GM19438 (cell line): ENCODE results near the gene PTPN13.
A peak's percentile ranks its signal among the peaks of the same experiment; 100 is the strongest.

Experiments used
- ATAC-seq: cut with Tn5 transposase; IDR thresholded peaks from one replicate; pipeline ENCODE4 v1.9.1; 2021; ENCODE audit warnings: low read depth; ENCODE audit not compliant: unreplicated experiment

PTPN13 gene, protein sequence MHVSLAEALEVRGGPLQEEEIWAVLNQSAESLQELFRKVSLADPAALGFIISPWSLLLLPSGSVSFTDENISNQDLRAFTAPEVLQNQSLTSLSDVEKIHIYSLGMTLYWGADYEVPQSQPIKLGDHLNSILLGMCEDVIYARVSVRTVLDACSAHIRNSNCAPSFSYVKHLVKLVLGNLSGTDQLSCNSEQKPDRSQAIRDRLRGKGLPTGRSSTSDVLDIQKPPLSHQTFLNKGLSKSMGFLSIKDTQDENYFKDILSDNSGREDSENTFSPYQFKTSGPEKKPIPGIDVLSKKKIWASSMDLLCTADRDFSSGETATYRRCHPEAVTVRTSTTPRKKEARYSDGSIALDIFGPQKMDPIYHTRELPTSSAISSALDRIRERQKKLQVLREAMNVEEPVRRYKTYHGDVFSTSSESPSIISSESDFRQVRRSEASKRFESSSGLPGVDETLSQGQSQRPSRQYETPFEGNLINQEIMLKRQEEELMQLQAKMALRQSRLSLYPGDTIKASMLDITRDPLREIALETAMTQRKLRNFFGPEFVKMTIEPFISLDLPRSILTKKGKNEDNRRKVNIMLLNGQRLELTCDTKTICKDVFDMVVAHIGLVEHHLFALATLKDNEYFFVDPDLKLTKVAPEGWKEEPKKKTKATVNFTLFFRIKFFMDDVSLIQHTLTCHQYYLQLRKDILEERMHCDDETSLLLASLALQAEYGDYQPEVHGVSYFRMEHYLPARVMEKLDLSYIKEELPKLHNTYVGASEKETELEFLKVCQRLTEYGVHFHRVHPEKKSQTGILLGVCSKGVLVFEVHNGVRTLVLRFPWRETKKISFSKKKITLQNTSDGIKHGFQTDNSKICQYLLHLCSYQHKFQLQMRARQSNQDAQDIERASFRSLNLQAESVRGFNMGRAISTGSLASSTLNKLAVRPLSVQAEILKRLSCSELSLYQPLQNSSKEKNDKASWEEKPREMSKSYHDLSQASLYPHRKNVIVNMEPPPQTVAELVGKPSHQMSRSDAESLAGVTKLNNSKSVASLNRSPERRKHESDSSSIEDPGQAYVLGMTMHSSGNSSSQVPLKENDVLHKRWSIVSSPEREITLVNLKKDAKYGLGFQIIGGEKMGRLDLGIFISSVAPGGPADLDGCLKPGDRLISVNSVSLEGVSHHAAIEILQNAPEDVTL (N-terminal part only)

DNA sequence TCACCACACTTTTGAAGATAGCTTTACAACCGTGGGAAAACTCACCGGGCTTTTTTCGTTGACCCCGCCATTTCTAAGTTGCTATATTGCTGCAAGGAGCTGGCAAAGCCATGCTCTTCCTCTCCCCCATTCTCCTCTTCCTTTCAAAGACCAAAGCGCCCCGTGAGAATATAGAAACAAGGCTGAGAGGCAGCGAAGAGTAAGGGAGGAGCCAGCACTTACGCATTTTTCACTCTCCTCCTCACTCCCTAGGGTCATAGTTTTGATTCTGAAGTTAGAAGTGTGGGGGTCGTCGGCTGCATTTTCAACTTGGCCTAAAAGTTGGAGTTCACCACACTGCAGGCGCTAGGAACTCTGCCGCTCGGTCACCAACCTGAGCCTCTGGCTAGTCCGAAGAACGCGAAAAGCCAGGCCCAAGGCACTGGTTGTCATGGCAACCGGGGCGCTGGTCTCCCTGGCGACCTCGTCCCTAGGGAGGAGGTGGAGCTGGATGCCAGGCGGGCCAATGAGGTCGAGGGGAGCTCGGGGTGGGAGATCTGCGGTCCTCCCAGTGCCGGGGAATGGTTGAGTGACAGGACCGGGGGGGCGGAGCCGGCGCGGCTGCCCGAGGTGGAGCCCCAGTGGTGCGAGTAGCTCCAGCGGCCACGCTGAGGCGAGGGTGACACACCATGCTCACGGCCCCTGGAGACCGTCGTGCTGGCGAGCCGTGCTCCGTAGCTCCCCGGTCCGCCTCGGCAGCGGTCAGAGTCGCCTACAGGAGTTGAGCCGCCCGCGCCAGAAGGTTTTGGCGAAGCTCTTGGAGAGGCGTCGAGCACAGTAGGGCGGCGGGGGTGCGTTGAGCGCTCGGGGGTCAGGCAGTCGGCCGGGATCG, at the start of gene PTPN13:
TSS of gene PTPN13 (plus strand) at position 628 of the 871 bp plus-strand sequence. CDS start 40,942 bp downstream, outside the sequence.
- ATAC-seq = peak; percentile 96

DNA sequence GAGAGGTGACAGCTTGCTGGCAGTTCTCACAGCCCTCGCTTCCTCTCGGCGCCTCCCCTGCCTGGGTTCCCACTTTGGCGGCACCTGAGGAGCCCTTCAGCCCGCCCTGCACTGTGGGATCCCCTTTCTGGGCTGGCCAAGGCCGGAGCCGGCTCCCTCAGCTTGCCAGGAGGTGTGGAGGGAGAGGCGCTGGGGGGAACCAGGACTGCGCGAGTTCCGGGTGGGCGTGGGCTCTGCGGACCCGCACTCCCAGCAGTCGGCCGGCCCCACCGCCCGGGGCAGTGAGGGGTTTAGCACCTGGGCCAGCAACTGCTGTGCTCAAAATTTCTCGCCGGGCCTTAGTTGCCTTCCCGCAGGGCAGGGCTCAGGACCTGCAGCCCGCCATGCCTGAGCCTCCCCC, 47.0 kb upstream of the PTPN13 start:
- no peak for ATAC-seq

DNA sequence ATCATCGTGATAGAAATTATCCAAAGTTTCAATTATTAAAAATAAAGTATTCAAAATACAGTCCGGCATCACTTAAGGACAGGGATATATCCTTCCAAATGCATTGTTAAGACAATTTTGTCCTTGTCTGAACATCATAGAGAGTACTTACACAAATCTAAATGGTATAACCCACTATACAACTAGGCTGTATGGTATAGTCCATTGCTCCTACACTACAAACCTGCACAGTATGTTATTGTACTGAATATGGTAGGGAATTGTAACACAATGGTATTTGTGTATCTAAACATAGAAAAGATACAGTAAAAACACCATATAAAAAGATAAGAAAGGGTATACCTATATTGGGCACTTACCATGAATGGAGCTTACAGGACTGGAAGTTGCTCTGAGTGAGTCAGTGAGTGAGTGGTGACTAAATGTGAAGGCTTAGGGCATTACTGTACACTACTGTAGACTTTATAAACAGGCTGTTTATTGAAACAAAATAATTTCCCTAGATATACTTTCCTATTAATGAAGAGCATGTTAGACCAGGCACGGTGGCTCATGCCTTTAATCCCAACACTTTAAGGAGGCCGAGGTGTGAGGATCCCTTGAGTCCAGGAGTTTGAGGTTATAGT, 44.8 kb upstream of the PTPN13 start:
- no peak for ATAC-seq

DNA sequence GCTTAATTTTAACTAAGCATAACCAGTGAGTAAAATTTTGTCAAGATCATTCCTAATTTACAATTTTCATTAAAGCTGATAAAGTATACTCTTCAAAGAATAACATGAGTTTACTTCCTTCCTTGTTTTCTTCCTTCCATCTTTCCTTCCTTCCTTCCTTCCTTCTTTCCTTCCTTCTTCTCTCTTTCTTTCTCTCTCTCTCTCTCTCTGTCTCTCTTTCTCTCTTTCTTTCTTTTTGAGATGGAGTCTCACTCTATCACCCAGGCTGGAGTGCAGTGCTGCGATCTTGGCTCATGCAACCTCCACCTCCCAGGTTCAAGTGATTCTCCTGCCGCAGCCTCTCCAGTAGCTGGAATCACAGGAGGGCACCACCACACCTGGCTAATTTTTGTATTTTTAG, 42.7 kb upstream of the PTPN13 start:
- ATAC-seq = no peak

DNA sequence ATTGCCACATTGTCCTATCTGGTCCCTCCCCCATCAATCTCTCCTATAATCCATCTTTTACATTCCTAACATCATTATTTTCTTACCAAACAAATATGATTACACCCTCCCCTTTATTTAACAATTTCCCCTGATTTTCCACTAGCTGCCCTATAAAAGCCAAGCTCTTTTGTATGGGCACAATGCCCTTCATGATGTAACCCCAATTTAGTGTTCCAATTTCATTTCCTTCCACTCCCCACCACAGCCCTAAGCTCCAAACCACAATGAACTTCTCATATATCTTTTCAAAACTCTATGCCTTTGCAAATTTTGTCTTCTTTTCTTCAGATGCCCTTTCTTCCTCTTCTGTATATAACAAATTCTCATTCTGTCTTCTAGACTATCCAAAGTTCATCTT, 39.5 kb upstream of the PTPN13 start:
- ATAC-seq = no peak

DNA sequence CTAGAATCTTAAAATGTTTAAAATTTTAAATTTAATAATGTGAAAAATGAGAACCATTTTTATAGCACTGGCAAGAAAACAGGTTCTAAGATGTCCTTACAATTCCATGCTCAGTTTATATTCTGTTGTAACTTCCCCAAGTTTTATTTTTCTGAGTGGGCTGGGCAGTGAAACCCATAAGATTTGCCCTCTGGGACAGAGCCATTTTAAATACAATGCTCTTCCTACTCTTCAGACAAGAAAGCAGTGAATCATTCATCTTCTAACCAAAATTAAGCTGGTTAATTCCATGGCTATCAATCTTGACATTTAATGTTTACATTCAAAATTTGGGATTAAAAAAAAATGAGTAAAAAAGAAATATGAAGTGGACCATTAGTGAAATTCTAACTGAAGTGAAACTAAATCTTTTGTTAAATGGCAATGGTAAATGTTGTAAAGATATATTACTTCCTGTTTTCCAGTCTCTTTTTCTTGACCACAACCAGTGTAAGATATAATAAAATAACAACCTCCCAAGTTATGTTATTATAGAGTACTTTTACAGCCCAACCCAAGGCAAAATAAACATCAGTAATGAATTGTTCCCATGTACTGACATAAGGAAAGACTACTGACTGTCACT, 37.2 kb upstream of the PTPN13 start:
- no peak for ATAC-seq

DNA sequence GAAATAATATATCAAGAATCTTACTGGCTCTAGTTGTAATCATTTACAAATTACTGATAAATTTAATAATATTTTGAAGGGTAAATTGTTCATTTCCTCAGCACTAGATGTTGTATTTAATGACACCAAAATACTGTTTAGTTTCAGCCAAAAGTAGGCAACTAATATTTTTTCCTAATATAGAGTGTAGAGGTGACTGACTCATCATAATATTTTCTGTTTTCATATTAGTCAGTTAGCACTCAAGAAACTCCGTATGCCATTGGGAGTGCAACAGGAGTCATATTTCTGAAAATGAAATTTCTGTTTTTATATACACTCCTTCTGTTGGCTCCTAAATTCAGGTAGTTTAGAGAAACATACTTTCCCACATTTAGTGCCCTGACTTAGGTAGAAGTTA, 36.6 kb upstream of the PTPN13 start:
- peak; percentile 82 for ATAC-seq

DNA sequence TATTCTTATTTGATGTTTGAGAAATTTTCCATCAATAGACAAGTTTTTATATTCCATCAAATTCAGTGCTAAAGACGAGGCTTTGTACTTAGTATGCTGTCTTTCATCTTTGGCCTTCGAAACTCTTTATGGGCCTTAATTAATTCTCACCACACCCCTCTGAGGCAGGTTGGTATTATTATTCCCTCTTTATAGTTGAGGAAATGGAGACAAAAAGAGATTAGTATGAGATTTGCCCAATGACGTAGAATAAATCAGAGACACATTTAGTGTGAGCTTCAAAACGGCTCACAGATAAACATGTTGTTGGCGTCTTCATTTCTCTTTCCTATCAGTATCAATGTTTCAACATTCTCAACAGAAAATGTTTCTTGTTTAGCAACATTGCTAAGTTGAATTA, 35.9 kb upstream of the PTPN13 start:
- no peak for ATAC-seq

DNA sequence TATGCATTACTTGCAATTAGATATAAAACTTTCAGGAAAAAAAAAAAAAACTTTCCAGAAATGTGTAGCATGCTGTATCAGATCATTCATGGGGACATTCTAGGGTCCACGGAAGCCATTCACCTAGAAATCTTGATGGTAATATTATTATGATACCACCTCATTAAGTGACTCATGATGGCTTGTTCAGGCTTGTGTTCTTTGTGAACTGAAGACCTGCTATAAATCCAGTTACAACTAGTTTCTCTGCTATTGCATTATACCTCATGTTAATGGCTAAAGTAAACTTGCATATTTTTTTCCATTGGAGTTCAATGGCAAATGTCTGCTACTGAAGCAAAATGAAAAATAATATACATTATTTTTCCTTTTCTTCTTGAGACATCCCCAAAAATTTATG, 35.3 kb upstream of the PTPN13 start:
- no peak for ATAC-seq

DNA sequence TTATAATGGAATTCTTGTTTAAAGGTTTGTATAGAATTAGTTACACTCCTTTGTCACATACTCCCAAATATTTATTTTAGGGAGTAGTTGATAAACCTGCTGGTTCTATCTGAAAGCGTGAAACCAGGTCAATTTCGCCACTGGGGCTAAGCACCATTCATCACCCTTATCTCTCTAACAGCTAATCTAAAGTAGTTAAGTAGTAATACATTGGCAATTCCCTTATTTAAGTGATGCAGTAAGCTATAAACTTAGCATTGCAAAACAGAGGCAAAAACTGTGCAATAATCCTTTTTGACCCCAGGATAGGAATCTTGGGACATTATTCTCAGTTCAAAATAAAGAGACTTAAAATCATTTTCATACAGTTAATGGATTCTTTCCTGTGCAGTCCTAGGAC, 33.7 kb upstream of the PTPN13 start:
- ATAC-seq = no peak

DNA sequence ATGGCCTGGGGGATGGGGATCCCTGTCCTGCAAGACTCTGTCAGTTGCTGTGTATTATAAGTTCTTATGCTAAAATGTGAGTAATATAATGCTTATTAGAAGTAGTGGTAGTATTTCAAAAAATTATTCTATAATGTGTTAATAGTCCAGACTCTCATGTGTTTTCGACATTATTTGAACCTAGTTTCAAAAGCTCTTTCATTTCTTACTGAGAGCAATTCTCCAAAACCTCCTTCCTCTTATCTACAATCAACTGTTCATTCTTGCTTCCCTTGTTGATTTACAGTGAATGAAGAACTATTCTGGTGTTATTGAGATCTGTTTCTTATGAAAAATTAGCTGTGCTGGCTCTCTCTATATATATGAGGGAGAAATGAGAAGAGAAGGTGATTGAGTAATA, 32.9 kb upstream of the PTPN13 start:
- no peak for ATAC-seq

DNA sequence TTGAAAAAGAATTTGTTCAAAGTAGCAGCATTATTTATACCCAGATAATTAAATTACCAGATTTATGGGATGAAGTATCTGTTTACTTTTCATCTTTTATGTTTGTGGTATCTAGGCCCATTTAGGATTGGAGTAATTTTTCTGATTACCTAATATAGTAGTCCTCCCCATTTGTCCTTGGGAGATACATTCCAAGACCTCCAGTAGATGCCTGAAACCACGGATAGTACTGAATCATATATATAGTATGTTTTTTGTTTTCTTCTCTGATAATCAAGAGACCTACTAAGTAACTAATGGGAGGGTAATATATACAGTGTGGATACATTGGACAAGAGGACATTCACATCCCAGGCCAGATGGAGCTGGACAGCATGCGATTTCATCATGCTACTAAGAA, 30.7 kb upstream of the PTPN13 start:
- ATAC-seq = no peak

DNA sequence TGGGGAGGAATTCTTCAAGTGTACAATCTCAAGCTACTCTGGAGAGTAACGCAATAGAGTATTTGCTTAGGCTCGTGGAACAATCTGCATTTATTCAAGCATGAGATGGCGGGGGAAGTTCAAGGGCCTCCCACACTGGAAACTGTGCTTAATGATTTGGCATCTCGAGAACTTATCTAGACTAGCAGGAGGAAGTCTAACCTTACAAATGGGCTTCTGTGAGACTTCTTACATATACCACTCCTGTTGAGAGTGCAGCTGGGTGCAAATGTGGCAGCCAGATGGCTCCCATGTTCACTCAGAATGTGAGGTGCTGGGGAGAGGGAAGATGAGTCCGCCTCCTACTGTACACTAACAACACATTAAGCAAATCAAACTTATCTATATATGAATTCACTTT, 29.3 kb upstream of the PTPN13 start:
- ATAC-seq = no peak

DNA sequence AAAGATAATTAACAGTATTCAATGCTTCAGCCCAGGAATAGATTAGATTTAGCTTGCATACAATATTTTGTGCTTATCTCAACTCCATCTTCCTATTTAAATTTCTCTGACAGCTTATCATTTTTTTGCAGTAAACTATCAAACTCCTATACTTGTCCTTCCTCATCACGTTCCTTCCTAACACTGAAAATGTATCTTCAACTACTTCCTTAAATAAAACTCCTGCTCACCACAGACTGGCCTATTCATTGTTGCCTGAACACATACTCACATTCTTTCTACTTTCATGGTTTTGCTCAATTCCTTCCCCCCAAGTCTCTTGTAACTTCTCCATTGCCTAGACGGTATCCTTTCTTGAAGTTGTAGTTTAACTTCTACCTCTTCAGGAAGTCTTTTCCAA, 28.5 kb upstream of the PTPN13 start:
- ATAC-seq = no peak

DNA sequence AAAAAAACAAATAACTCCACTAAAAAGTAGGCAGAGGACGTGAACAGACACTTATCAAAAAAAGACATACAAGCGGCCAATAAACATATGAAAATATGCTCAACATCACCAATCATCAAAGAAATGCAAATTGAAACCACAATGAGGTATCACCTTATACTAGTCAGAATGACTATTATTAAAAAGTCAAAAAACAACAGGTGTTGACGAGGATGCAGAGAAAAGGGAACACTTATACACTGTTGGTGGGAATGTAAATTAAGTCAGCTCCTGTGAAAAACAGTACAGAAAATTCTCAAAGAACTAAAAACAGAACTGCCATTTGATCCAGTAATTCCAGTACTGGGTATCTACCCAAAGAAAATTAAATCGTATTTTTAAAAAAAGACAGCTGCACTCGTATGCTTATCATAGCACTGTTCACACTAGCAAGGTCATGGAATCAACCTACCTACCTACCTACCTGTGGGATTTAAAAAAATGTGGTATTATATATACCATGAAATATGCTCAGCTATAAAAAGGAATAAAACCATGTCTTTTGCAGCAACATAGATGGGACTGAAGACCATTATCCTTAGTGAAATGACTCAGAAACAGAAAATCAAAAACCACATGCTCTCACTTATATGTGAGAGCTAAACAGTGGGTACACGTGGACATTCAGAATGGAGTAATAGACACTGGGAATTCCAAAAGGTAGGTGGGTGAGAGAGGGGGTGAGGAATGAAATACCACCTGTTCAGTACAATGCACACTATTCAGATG, 24.8 kb upstream of the PTPN13 start:
- no peak for ATAC-seq

DNA sequence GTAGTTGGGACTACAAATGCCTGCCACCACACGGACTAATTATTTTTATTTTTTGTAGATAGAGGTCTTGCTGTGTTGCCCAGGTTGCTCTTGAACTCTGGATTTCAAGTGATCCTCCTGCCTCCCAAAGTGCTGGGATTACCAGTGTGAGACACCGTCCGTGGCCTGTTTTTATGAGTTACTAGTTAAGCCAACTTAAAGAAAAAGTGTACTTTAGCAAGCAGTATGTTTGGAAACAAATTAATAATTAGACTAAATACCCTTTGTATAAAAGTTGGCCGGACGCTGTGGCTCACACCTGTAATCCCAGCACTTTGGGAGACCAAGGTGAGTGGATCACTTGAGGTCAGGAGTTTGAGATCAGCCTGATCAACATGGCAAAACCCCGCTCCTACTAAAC, 14.2 kb upstream of the PTPN13 start:
- ATAC-seq = no peak

DNA sequence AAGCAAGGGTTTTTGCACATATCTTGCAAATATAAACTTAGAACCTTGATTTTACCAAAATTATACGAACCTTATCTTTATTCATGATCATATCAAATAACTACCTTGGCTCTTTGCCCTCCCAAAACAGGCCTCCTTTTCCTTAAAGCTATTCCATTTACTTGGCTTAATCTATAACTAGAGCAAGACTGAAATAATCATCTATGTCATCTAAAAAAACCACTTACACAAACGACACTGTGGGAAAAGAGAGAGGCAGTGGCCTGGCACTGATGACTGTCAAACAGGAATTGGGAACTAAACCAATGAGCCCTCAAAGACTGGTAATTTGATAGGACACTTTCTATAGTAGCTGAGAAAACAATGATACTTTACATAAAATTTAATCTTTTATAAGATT, 11.7 kb upstream of the PTPN13 start:
- ATAC-seq = no peak

DNA sequence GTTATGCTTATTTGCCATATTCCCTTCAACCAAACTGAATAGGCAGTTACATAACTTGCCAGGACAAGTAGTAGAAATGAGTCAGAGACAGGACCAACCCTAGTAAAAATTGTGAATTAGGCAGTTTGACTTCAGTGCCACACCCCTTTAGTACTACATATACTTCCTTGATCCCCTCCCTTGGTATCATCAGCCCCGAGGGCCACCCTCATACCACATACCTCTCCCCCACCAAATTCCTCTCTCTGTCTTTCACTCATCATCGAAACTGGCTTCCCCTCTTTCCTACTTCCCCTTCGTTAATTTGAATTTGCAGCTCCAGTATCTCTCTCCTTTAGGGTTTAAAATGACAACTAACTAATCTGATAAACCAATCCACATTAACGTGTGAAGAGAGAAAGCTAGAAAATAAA, 7.9 kb upstream of the PTPN13 start:
- no peak for ATAC-seq
